ENCODE data around the gene RBBP7.

DNA sequence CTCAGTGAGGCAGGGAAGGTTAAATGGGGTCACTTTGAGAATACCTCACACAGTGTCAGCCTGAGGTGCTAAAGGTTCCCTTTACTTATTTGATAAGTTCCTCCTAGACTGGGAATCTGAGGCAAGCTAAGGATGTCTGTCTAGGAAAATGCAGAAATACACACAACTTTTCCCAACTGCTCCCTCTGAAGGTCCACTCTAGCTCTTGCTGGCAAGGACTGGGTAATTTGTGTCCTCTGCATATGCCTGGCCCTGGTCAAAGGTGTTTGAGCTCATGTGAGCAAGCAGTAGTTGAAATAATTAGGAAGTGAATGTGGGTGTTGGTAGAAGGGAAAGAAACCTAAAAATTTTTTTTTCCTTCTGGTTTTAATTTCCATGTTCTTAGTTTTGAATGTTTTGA lies 62.6 kb downstream of the RBBP7 start:
- TF ChIP-seq, protein P1, sequence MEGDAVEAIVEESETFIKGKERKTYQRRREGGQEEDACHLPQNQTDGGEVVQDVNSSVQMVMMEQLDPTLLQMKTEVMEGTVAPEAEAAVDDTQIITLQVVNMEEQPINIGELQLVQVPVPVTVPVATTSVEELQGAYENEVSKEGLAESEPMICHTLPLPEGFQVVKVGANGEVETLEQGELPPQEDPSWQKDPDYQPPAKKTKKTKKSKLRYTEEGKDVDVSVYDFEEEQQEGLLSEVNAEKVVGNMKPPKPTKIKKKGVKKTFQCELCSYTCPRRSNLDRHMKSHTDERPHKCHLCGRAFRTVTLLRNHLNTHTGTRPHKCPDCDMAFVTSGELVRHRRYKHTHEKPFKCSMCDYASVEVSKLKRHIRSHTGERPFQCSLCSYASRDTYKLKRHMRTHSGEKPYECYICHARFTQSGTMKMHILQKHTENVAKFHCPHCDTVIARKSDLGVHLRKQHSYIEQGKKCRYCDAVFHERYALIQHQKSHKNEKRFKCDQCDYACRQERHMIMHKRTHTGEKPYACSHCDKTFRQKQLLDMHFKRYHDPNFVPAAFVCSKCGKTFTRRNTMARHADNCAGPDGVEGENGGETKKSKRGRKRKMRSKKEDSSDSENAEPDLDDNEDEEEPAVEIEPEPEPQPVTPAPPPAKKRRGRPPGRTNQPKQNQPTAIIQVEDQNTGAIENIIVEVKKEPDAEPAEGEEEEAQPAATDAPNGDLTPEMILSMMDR (IDR thresholded peaks at IDR 0.05) = no peak
- TF ChIP-seq POLR2A (IDR thresholded peaks at IDR 0.05) = no peak
